SK-N-SH treated with all-trans-retinoic acid at 6 μM for 48 hours (cell line): ENCODE measurements around the gene SH3RF1.

Experiments
- RARB ChIP-seq: fragments of 250-450 bp; sonication (Bioruptor Pico); IDR thresholded peaks from 2 replicates; pipeline ENCODE4 v1.8.0; 2021; ENCODE audit warnings: mild to moderate bottlenecking, moderate library complexity
- SNAI2 ChIP-seq: fragments of 250-450 bp; sonication (Bioruptor Pico); IDR thresholded peaks from 2 replicates; pipeline ENCODE4 v1.5.0; 2020; ENCODE audit warnings: mild to moderate bottlenecking, moderate library complexity
- ZC3H10 ChIP-seq: fragments of 250-450 bp; sonication (Bioruptor Pico); IDR thresholded peaks from 2 replicates; pipeline ENCODE4 v1.5.1; 2021; ENCODE audit warnings: mild to moderate bottlenecking, moderate library complexity
- ZFP3 ChIP-seq: fragments of 250-450 bp; sonication (Bioruptor Pico); IDR thresholded peaks from 2 replicates; pipeline ENCODE4 v1.5.0; 2020; ENCODE audit warnings: mild to moderate bottlenecking, moderate library complexity
- ZFP30 ChIP-seq: fragments of 450-650 bp; formaldehyde crosslinking; IDR thresholded peaks from 2 replicates; pipeline ENCODE4 v1.5.0; 2022; ENCODE audit warnings: mild to moderate bottlenecking, moderate library complexity
- ZNF70 ChIP-seq: fragments of 450-650 bp; formaldehyde crosslinking; IDR thresholded peaks from 2 replicates; pipeline ENCODE4 v1.5.0; 2020; ENCODE audit warnings: mild to moderate bottlenecking, moderate library complexity
- TF ChIP-seq, protein P1 (sequence below): fragments of 250-450 bp; sonication (Bioruptor Pico); IDR thresholded peaks from 2 replicates; pipeline ENCODE4 v1.8.0; 2020; ENCODE audit warnings: mild to moderate bottlenecking, moderate library complexity, borderline replicate concordance
- TF ChIP-seq, protein P2 (sequence below): fragments of 250-450 bp; sonication (Bioruptor Pico); IDR thresholded peaks from 2 replicates; pipeline ENCODE4 v1.5.0; 2020; ENCODE audit warnings: mild to moderate bottlenecking, moderate library complexity
- TF ChIP-seq, protein P3 (sequence below): fragments of 250-450 bp; sonication (Bioruptor Pico); IDR thresholded peaks from 2 replicates; pipeline ENCODE4 v1.8.0; 2021; ENCODE audit warnings: low read depth, mild to moderate bottlenecking, moderate library complexity, borderline replicate concordance
- TF ChIP-seq, protein P4 (sequence below): fragments of 250-450 bp; sonication (Bioruptor Pico); IDR thresholded peaks from 2 replicates; pipeline ENCODE4 v1.5.1; 2020; ENCODE audit warnings: low read depth, mild to moderate bottlenecking, moderate library complexity

DNA sequence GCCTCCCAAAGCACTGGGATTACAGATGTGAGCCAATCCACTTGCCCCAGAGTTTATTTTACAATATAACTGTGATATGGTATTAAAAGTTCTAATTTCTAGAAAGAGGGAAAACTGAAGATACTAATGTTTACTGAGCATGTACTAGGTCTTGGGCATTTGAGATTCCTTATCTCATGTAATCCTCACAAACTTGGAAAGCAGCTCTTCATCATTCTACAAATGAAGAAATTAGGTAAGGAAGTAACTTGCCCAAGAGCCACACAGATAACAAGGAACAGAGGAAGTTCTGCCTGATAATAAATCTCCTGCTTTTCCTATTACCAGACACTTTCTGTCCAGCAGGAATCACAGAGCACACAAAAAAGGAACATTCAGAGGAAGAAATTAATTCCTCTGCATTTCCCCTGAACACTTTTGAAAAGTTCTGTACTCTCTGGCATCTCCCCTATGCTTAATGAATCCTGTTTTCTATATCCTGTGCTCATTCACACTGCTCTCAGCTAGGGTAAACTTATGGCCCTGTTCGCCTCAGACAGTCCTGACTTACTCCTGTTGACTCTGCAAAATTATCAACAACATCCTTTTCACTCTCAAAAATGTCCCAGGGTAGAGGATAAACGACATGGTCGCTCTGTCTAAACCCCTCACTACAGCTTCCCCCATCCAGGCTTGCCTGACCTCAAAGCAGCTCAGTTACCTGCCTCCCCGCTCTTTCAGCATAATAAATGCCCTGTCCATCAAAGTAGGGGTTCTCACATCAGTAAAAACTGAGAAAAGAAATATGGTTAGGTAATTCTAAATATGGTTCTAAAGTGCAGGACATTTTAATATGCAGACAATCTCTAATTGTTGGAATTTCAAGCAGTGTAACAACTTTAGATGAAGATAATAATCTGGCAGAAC lies 13.6 kb downstream of the SH3RF1 start:
- TF ChIP-seq ZFP3 (CRISPR knock-in tag): no peak
- no peak for TF ChIP-seq SNAI2 (CRISPR knock-in tag)
- TF ChIP-seq ZFP30 (CRISPR knock-in tag): no peak
- TF ChIP-seq, protein P1, sequence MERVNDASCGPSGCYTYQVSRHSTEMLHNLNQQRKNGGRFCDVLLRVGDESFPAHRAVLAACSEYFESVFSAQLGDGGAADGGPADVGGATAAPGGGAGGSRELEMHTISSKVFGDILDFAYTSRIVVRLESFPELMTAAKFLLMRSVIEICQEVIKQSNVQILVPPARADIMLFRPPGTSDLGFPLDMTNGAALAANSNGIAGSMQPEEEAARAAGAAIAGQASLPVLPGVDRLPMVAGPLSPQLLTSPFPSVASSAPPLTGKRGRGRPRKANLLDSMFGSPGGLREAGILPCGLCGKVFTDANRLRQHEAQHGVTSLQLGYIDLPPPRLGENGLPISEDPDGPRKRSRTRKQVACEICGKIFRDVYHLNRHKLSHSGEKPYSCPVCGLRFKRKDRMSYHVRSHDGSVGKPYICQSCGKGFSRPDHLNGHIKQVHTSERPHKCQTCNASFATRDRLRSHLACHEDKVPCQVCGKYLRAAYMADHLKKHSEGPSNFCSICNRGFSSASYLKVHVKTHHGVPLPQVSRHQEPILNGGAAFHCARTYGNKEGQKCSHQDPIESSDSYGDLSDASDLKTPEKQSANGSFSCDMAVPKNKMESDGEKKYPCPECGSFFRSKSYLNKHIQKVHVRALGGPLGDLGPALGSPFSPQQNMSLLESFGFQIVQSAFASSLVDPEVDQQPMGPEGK (CRISPR knock-in tag): no peak
- TF ChIP-seq, protein P2, sequence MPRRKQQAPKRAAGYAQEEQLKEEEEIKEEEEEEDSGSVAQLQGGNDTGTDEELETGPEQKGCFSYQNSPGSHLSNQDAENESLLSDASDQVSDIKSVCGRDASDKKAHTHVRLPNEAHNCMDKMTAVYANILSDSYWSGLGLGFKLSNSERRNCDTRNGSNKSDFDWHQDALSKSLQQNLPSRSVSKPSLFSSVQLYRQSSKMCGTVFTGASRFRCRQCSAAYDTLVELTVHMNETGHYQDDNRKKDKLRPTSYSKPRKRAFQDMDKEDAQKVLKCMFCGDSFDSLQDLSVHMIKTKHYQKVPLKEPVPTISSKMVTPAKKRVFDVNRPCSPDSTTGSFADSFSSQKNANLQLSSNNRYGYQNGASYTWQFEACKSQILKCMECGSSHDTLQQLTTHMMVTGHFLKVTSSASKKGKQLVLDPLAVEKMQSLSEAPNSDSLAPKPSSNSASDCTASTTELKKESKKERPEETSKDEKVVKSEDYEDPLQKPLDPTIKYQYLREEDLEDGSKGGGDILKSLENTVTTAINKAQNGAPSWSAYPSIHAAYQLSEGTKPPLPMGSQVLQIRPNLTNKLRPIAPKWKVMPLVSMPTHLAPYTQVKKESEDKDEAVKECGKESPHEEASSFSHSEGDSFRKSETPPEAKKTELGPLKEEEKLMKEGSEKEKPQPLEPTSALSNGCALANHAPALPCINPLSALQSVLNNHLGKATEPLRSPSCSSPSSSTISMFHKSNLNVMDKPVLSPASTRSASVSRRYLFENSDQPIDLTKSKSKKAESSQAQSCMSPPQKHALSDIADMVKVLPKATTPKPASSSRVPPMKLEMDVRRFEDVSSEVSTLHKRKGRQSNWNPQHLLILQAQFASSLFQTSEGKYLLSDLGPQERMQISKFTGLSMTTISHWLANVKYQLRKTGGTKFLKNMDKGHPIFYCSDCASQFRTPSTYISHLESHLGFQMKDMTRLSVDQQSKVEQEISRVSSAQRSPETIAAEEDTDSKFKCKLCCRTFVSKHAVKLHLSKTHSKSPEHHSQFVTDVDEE (CRISPR knock-in tag): no peak
- no peak for TF ChIP-seq ZC3H10 (CRISPR knock-in tag)
- TF ChIP-seq, protein P3, sequence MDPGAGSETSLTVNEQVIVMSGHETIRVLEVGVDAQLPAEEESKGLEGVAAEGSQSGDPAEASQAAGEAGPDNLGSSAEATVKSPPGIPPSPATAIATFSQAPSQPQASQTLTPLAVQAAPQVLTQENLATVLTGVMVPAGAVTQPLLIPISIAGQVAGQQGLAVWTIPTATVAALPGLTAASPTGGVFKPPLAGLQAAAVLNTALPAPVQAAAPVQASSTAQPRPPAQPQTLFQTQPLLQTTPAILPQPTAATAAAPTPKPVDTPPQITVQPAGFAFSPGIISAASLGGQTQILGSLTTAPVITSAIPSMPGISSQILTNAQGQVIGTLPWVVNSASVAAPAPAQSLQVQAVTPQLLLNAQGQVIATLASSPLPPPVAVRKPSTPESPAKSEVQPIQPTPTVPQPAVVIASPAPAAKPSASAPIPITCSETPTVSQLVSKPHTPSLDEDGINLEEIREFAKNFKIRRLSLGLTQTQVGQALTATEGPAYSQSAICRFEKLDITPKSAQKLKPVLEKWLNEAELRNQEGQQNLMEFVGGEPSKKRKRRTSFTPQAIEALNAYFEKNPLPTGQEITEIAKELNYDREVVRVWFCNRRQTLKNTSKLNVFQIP: no peak
- TF ChIP-seq, protein P4, sequence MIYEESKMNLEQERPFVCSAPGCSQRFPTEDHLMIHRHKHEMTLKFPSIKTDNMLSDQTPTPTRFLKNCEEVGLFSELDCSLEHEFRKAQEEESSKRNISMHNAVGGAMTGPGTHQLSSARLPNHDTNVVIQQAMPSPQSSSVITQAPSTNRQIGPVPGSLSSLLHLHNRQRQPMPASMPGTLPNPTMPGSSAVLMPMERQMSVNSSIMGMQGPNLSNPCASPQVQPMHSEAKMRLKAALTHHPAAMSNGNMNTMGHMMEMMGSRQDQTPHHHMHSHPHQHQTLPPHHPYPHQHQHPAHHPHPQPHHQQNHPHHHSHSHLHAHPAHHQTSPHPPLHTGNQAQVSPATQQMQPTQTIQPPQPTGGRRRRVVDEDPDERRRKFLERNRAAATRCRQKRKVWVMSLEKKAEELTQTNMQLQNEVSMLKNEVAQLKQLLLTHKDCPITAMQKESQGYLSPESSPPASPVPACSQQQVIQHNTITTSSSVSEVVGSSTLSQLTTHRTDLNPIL (CRISPR knock-in tag): no peak
- no peak for TF ChIP-seq RARB (CRISPR knock-in tag)
- no peak for TF ChIP-seq ZNF70 (CRISPR knock-in tag)
